ENCODE results near the gene C1orf210.

C1orf210 gene

GRCh38 chr1:43272576-43273571, 12.5 kb downstream of the C1orf210 start:
- DNase-seq: no peak

GRCh38 chr1:43272161-43272560, 13.2 kb downstream of the C1orf210 start:
- no peak for DNase-seq

- DNase-seq: no peak
Observed at GRCh38 chr1:43271186-43272118, 13.9 kb downstream of the C1orf210 start.

DNA sequence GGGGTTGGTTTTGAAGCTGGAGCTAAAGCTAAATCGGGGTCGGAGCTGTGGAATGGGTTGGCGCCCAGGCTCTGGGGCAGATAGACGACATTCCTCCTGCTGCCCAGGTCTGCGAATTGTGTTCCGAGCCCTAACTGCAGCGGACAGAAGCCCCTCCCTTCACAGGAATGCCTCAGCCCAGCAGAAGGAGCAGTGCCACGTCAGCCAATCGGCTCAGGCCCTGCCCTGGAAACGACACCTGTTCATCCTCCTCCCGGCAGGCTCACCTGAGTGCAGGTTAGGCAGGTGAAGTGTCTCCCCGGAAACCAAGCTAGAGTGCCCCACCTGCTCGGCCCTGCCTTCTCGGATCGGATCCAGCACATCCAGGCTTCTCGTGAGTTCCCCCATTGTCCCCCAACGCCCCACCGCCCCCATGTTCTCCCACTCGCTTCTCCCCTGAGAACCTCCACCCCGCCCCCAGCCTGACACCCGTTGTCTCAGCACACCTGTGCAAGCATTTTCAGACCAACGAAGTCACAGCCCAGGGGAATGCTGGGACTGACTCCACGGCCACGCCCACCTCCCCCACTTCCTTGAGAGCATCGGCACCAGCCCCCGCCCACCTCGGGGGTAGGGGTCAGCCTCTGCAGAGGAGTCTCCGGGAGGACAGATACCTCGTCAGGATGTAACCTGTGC, 14.8 kb downstream of the C1orf210 start:
- DNase-seq: no peak

DNA sequence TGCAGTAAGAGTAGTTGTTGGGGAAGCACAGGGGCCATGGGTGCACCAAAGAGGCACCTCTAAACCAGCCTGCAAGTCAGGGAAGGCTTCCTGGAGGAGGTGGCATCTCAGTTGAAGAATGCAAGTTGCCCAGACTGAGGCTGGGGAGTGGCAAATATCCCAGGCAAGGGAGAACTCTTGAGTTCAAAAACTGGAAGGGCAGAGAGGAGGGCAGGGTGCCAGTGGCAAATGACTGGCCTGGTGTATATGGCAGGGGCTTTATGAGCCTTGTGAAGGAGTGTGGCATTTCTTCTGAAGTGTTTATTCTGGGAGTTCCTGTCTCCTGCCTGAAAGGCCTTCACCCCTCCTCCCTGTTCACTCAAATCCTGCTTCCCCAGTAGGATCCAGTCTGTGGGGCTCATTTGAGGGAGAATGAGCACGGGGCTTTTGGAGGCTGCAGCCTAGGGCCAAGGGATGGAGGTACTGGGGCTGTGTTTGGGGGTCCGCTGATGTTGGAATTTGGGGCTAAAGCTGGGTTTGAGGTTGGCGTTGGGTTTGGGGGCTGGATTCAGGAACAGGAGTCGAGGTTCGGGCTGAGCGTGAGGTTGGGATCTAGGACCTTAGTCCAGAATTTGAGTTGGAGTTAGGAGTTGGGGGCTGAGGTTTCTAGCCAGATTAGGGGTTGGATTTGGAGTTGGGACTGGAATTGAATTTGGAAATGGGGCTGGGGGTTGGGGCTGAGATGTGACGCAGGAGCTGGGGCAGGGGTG, 15.6 kb downstream of the C1orf210 start, which contains the start of gene TMEM125:
TMEM125 (plus strand) TSS at position 357 of the 749 bp plus-strand sequence. CDS start 2,740 bp downstream, outside the sequence.
- DNase-seq: no peak

DNA sequence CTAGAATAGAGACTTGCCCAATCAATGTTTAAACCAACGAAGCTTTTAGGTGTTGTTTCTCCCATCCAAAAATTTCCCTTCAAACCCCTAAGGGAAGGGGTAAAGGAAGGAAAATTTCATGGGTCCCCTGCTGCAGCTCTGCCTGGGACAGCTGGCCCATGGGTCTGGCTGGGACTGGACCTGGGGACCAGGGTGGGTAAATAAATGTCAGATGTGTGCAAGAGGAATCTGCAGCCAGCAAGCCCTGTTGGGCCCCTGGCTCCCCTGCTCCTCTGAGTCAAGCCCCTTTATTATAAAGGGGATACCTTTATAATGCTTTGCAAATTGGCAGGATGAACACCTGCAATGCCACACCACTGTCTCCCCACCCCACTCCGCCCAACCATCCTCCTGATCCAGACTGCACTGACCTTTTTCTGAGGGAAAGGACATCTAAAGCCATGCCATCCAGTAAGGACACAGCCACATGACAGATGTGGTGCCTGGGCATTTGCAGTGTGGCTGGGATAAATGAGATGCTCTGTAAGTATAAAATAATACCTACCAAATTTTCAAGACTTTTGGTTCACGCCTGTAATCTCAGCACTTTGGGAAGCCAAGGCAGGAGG, 17.5 kb downstream of the C1orf210 start:
- no peak for DNase-seq

GRCh38 chr1:43267291-43267805, 18.0 kb downstream of the C1orf210 start:
- no peak for DNase-seq

GRCh38 chr1:43266881-43267280, 18.5 kb downstream of the C1orf210 start:
- DNase-seq: no peak

GRCh38 chr1:43265431-43265830, 19.9 kb downstream of the C1orf210 start:
- DNase-seq: no peak

GRCh38 chr1:43258370-43258769, 27.0 kb downstream of the C1orf210 start:
- DNase-seq: no peak

GRCh38 chr1:43256675-43257570, 28.5 kb downstream of the C1orf210 start:
- no peak for DNase-seq

DNA sequence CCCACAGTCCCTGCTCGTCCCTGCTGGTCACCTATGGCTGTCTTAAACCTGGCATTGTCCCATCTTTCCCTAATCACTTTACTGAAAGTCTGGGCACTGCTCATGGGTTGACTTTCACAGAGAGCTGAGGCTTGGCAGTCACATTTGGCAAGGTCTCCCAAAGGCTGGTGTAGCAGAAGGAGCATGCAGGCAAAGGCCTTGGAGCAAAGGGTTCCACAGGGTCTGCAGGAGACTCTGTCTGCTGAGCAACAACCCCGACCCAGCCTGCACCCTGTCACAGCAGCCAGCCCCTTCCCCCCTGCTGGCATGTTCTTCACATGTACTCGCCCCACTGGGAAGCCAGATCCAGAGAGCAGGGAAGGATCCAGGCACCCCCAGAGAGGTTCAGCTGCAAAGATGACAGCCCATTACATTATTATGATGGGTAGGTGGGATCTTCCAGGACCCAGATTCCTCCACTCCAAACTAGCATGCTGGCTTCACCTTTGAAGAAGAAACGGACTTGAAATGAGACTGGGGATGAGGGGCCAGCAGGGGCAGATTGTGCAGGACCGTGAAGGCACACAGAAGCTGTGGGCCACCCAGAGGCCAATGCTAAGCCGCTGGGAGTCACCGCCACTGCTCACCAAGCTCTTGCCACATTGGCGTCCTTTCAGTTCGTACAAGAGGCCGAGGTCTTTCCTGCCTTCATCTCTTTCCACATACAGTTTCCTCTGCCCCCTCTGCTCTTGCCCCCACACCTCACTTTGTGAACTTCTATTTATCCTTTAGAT, 29.8 kb downstream of the C1orf210 start:
- DNase-seq: no peak

GRCh38 chr1:43253876-43254275, 31.5 kb downstream of the C1orf210 start:
- DNase-seq: no peak

DNA sequence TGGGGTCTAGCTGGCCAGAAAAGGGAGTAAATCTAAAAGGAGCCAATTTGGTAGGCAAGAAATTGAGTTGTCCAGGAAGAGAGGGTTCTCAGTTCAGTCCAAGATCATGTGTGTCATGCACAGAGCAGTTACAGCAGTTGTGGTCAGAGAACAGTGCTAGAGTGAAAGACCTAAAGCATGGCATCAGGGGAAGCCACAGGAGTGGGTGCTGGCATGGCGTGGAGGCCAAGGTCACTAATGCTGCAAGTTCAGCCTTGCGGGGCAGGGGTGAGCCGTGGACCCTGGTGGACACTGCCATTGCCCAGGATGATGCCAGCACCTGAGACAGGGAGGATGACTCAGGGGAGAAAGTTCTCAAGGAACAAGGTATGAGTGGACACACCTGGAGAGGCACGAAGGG, 32.2 kb downstream of the C1orf210 start:
- no peak for DNase-seq

GRCh38 chr1:43252225-43252624, 33.2 kb downstream of the C1orf210 start:
- no peak for DNase-seq

GRCh38 chr1:43251024-43251423, 34.4 kb downstream of the C1orf210 start:
- DNase-seq: no peak

GRCh38 chr1:43250351-43250761, 35.0 kb downstream of the C1orf210 start:
- no peak for DNase-seq

DNA sequence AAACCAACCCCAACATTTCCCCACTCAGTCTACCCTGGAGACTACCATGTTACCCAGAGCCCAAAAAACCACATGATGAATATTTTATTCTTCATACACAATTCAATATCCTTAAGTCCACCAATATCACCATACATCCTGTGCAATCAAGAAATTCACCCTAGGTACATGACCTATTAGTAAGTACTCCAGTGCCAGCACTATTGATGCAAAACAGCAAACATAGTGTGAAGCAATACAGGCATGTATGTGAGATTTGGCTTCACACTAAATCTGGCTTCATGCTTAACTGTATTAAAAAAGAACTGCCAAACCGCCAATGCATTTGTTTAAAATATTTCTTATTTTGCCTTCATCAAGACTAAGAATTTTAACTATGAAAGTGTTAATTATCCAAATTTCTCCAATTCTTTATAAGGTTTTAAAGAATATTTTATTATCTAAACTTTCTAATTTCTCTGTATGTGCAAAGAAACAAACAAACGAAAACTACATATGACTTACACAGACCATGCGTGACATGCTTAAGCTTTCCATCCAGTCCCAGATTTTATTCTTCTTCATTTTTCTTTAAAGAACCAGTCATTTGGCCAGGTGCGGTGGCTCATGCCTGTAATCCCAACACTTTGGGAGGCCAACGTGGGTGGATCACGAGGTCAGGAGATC, 38.0 kb downstream of the C1orf210 start:
- no peak for DNase-seq
